Endothelial cell of umbilical vein (primary cell): ENCODE data around the gene RFC5. TPM values are rescaled to one million over a fixed set of nuclear protein-coding genes. Genes with fewer than 3 reads are reported as not detected.

Experiments
- BruUV-seq: library from RNA; stranded (reverse); fragments of 400-500 nt; replicated peaks from 2 replicates; lab custom pipeline; 2021; lab: Mats Ljungman, UMichigan
- CTCF ChIA-PET: fragments of 300-600, 350-600 bp; sonication (Branson Sonifier 250); formaldehyde crosslinking; loops from one replicate; lab custom pipeline; 2021; ENCODE audit warnings: antibody characterized with exemption, inconsistent platforms; lab: Charles Lee
- POLR2A ChIA-PET: fragments of 300-600, 350-600 bp; sonication (Branson Sonifier 250); formaldehyde crosslinking; loops from one replicate; lab custom pipeline; 2021; ENCODE audit warnings: antibody characterized with exemption, inconsistent platforms; lab: Charles Lee
- DNase-seq: peaks from one replicate; pipeline ENCODE4 v3.0.0-alpha.2; 2011; ENCODE audit warnings: low read depth, low spot score
- FAIRE-seq: peaks from 2 replicates; lab custom pipeline; 2011; peaks lifted over from hg19 to GRCh38; lab: Jason Lieb, UNC
- H2AFZ ChIP-seq: 2 replicates; pipeline ENCODE4 v1.6.0; 2012; ENCODE audit warnings: low read depth, low read length, control low read depth, inconsistent platforms
- H3K27ac ChIP-seq: 2 replicates; pipeline ENCODE4 v1.5.1; 2011; ENCODE audit warnings: low read depth, mild to moderate bottlenecking, control low read depth, low read length, moderate library complexity; ENCODE audit not compliant: insufficient read depth
- H3K27me3 ChIP-seq, 2 experiments: 2 replicates each; pipeline versions ENCODE4 v1.6.0 to v1.6.1; 2011; ENCODE audit warnings: low read length in 2 of 2, mixed read lengths in 1 of 2; ENCODE audit not compliant: control insufficient read depth in 2 of 2, insufficient read depth in 2 of 2
- H3K36me3 ChIP-seq, 2 experiments: 2 replicates in 1 of 2; 3 replicates in 1 of 2; pipeline ENCODE4 v1.5.1; 2011; ENCODE audit warnings: low read length in 2 of 2, mild to moderate bottlenecking in 1 of 2, moderate library complexity in 1 of 2; ENCODE audit not compliant: control insufficient read depth in 2 of 2, insufficient read depth in 2 of 2; ENCODE audit errors: extremely low read depth in 1 of 2
- H3K4me1 ChIP-seq: 3 replicates; pipeline ENCODE4 v1.5.1; 2011; ENCODE audit warnings: mild to moderate bottlenecking, low read length; ENCODE audit not compliant: control insufficient read depth, insufficient read depth; ENCODE audit errors: extremely low read depth
- H3K4me2 ChIP-seq: 2 replicates; pipeline ENCODE4 v1.6.1; 2011; ENCODE audit warnings: low read length, control low read depth, mixed read lengths; ENCODE audit not compliant: insufficient read depth
- H3K4me3 ChIP-seq, 3 experiments: fragments of 200-600 bp in 1 of 3; sonication (generic), shearing (Covaris generic) in 1 of 3; replicated peaks in 1 of 3; 2 replicates each; pipeline ENCODE4 v1.5.1; 2011 to 2016; ENCODE audit warnings: control low read depth in 3 of 3, low read length in 3 of 3, mild to moderate bottlenecking in 2 of 3, inconsistent platforms in 1 of 3, low read depth in 1 of 3, moderate library complexity in 1 of 3; ENCODE audit not compliant: insufficient read depth in 1 of 3
- H3K79me2 ChIP-seq: 2 replicates; pipeline ENCODE4 v1.6.0; 2012; ENCODE audit warnings: low read length, inconsistent platforms; ENCODE audit not compliant: control insufficient read depth, insufficient read depth
- H3K9ac ChIP-seq: replicated peaks from 2 replicates; pipeline ENCODE3; 2011; ENCODE audit warnings: low read length, control low read depth; ENCODE audit not compliant: insufficient read depth; ENCODE audit errors: extremely low read depth
- H3K9me1 ChIP-seq: replicated peaks from 3 replicates; pipeline ENCODE4 v1.6.0; 2011; ENCODE audit warnings: mild to moderate bottlenecking, low read length; ENCODE audit not compliant: control insufficient read depth, insufficient read depth; ENCODE audit errors: extremely low read depth
- H3K9me3 ChIP-seq: replicated peaks from 2 replicates; pipeline ENCODE4 v1.5.1; 2012; ENCODE audit warnings: low read length, inconsistent platforms; ENCODE audit not compliant: control insufficient read depth, insufficient read depth
- H4K20me1 ChIP-seq: replicated peaks from 2 replicates; pipeline ENCODE3; 2011; ENCODE audit warnings: mild to moderate bottlenecking, low read length; ENCODE audit not compliant: control insufficient read depth, insufficient read depth; ENCODE audit errors: extremely low read depth
- CTCF ChIP-seq, 2 donors: IDR thresholded peaks; 1 replicate in 1 of 2; 2 replicates in 1 of 2; pipeline ENCODE4 v1.5.1; 2011; ENCODE audit warnings: low read length in 2 of 2, mild to moderate bottlenecking in 2 of 2, moderate library complexity in 2 of 2, control low read depth in 1 of 2, inconsistent platforms in 1 of 2, low read depth in 1 of 2; ENCODE audit not compliant: insufficient read depth in 1 of 2; ENCODE audit errors: extremely low read depth in 1 of 2
- EZH2 ChIP-seq: IDR thresholded peaks from 2 replicates; pipeline ENCODE4 v1.6.1; 2012; ENCODE audit warnings: borderline replicate concordance, low read depth, mild to moderate bottlenecking, moderate library complexity, low read length, inconsistent platforms; ENCODE audit not compliant: severe bottlenecking
- MYC ChIP-seq: IDR thresholded peaks from one replicate; pipeline ENCODE4 v1.6.1; 2011; ENCODE audit warnings: mild to moderate bottlenecking, low read depth, low read length
- POLR2A ChIP-seq: IDR thresholded peaks from 2 replicates; pipeline ENCODE4 v1.6.1; 2012; ENCODE audit warnings: low read depth, mild to moderate bottlenecking, control low read depth, low read length
- POLR2AphosphoS5 ChIP-seq: IDR thresholded peaks from 2 replicates; pipeline ENCODE4 v1.6.1; 2012; ENCODE audit warnings: low read depth, mild to moderate bottlenecking, control low read depth, low read length, moderate library complexity; ENCODE audit not compliant: insufficient read depth
- dilution Hi-C: fragments of 300-500 bp; cut with MboI; formaldehyde crosslinking; loops from one replicate; pipeline ENCODE4 v1.15.0; 2019; ENCODE audit warnings: low sequenced_read_pairs; ENCODE audit not compliant: extremely low pct_ligation_motif_present
- intact Hi-C: fragments of 100-400 bp; cut with micrococcal nuclease; formaldehyde crosslinking; loops from one replicate; pipeline ENCODE4 v1.10.0; 2022
- polyA plus RNA-seq, 4 experiments: library from polyadenylated mRNA; depleted of rRNA in 3 of 4; stranded (reverse) in 3 of 4; unstranded in 1 of 4; fragments of >200 nt; gene quantifications; 2 replicates each; pipeline versions ENCODE4 v1.2.1 to v1.2.3, GENCODE V29; 2011 to 2012; ENCODE audit warnings: missing spikeins in 1 of 4
- total RNA-seq: library from RNA; stranded (reverse); gene quantifications from 2 replicates; pipeline ENCODE4 v1.2.3, GENCODE V29; 2021
- TF ChIP-seq, protein P1 (sequence below): IDR thresholded peaks from 2 replicates; pipeline ENCODE4 v1.6.1; 2011; ENCODE audit not compliant: insufficient read depth, insufficient read length

Gene RFC5
- total and polyA plus RNA-seq, 2 donors (not counting 3 experiments of a cell fraction or from before 2014, with no cell fraction given), result 18.1 to 23.3 TPM

GRCh38 chr12:118046430-118046829, 29.9 kb downstream of the RFC5 start:
- POLR2A ChIA-PET, result no interaction called here
- BruUV-seq, result no TSS peak
- peaks cover 5 to 9% of the 10 kb centered on the region in 2 experiments for H3K36me3 ChIP-seq
- H3K9ac ChIP-seq, result no peak overlapping the region
- no peak overlapping the region for H3K27ac ChIP-seq
- no peak overlapping the region for H3K4me2 ChIP-seq
- H3K4me1 ChIP-seq, result no peaks in the 10 kb centered on the region
- FAIRE-seq (no peak), DNase-seq (no peak)
- CTCF ChIA-PET, result interaction anchor here (1.1 to 1.5 kb wide), 2 partner anchors 11 to 171 kb away, joined by 4 to 6 read pairs; no protein-coding TSS in a partner anchor
- no peak overlapping the region for H3K4me3 ChIP-seq
- no peaks in the 10 kb centered on the region for H3K9me3 ChIP-seq
- H4K20me1 ChIP-seq, result no peaks in the 10 kb centered on the region
- H3K79me2 ChIP-seq, result peaks cover 3% of the 10 kb centered on the region
- intact Hi-C loops, result no loop called here
- dilution Hi-C loops, result no loop called here
- no peaks in the 10 kb centered on the region for H3K9me1 ChIP-seq
- no peak overlapping the region for H2AFZ ChIP-seq
- TF ChIP-seq MYC, result no peak
- TF ChIP-seq, protein P1, sequence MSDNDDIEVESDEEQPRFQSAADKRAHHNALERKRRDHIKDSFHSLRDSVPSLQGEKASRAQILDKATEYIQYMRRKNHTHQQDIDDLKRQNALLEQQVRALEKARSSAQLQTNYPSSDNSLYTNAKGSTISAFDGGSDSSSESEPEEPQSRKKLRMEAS, result no peak
- no peak for TF ChIP-seq EZH2
- no peak for TF ChIP-seq POLR2AphosphoS5
- TF ChIP-seq CTCF (IDR thresholded peaks at IDR 0.05; ENCODE audit: extremely low read depth in 1 of 2, insufficient read depth in 1 of 2, low read depth in 1 of 2, low read length in 2 of 2), result no peak
- TF ChIP-seq POLR2A, result no peak
- no peaks in the 10 kb centered on the region for H3K27me3 ChIP-seq
